Chondrocyte (in vitro differentiated cells): ENCODE data around the gene PGRMC1. TPM values are rescaled to one million over a fixed set of nuclear protein-coding genes. Genes with fewer than 3 reads are reported as not detected.
"Not testable (repeated sequence)": the region's sequence is repeated elsewhere in the genome, so short reads cannot be mapped to it uniquely, and the experiment has no call there.

ENCODE experiments used
- DNase-seq: peaks from one replicate; pipeline ENCODE4 v3.0.0; 2021; ENCODE audit warnings: mixed read lengths, low spot score
- H3K27ac Mint-ChIP-seq: one replicate; pipeline ENCODE4 v1.8.0; 2021; ENCODE audit warnings: mild to moderate bottlenecking, moderate library complexity, mixed read lengths; ENCODE audit not compliant: unreplicated experiment
- H3K27me3 Mint-ChIP-seq: 2 replicates; pipeline ENCODE4 v1.8.0; 2021; ENCODE audit warnings: low read depth, mixed read lengths
- H3K36me3 Mint-ChIP-seq: 2 replicates; pipeline ENCODE4 v1.8.0; 2021; ENCODE audit warnings: low read depth, mixed read lengths
- H3K4me1 Mint-ChIP-seq: 2 replicates; pipeline ENCODE4 v1.8.0; 2021; ENCODE audit warnings: low read depth, mild to moderate bottlenecking, mixed read lengths
- H3K4me3 Mint-ChIP-seq: one replicate; pipeline ENCODE4 v1.8.0; 2021; ENCODE audit warnings: mild to moderate bottlenecking, moderate library complexity, mixed read lengths; ENCODE audit not compliant: unreplicated experiment
- H3K9me3 Mint-ChIP-seq: 2 replicates; pipeline ENCODE4 v1.8.0; 2021; ENCODE audit warnings: low read depth, mixed read lengths
- total RNA-seq: library from RNA; stranded (reverse); gene quantifications from 3 replicates; pipeline ENCODE4 v1.2.1, GENCODE V29; 2021
- TF ChIP-seq, protein P1 (sequence below): fragments of 200-600 bp; sonication (generic); IDR thresholded peaks from 2 replicates; pipeline ENCODE4 v1.5.0; 2021; ENCODE audit warnings: antibody characterized with exemption, mild to moderate bottlenecking, moderate library complexity

The PGRMC1 gene
- total RNA-seq, 1 donor from 2014 or later = 59.9 TPM

- Mint-ChIP-seq H3K27me3 (peaks cover 5% of the 10 kb centered on the region), H3K36me3 (peaks cover 1% of the 10 kb centered on the region), H3K9me3 (no peaks in the 10 kb centered on the region), H3K4me1 (no peaks in the 10 kb centered on the region), H3K4me3 (no peak overlapping the region), H3K27ac (no peak overlapping the region)
- no peak for DNase-seq
- TF ChIP-seq, protein P1, sequence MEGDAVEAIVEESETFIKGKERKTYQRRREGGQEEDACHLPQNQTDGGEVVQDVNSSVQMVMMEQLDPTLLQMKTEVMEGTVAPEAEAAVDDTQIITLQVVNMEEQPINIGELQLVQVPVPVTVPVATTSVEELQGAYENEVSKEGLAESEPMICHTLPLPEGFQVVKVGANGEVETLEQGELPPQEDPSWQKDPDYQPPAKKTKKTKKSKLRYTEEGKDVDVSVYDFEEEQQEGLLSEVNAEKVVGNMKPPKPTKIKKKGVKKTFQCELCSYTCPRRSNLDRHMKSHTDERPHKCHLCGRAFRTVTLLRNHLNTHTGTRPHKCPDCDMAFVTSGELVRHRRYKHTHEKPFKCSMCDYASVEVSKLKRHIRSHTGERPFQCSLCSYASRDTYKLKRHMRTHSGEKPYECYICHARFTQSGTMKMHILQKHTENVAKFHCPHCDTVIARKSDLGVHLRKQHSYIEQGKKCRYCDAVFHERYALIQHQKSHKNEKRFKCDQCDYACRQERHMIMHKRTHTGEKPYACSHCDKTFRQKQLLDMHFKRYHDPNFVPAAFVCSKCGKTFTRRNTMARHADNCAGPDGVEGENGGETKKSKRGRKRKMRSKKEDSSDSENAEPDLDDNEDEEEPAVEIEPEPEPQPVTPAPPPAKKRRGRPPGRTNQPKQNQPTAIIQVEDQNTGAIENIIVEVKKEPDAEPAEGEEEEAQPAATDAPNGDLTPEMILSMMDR = no peak
These were observed 27.6 kb upstream of the PGRMC1 start for GRCh38 chrX:119208401-119209057.

DNA sequence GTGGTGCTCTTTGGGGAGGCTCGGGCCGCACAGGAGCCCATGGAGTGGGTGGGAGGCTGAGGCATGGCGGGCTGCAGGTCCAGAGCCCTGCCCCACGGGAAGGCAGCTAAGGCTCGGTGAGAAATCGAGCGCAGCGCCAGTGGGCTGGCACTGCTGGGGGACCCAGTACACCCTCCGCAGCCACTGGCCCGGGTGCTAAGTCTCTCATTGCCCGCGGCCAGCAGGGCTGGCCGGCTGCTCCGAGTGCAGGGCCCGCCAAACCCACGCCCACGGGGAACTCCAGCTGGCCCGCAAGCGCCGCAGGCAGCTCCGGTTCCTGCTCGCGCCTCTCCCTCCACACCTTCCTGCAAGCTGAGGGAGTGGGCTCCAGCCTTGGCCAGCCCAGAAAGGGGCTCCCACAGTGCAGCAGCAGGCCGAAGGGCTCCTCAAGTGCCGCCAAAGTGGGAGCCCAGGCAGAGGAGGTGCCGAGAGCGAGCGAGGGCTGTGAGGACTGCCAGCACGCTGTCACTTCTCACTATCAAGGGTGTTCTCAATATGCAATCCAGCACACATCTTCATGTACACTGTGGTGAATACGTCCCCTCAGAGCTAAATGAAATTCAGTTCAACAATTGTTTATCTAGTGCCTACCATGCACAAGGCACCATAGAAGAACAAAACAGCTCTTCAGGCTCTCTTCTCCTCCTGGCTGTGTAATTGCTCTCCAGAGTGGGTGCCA is 25.0 kb upstream of the PGRMC1 start:
- H3K27me3 Mint-ChIP-seq, H3K4me1 Mint-ChIP-seq, DNase-seq, H3K36me3 Mint-ChIP-seq, H3K4me3 Mint-ChIP-seq, H3K27ac Mint-ChIP-seq, H3K9me3 Mint-ChIP-seq: not testable (repeated sequence)

- Mint-ChIP-seq H3K27ac (no peak overlapping the region), H3K4me1 (peaks cover 6% of the 10 kb centered on the region), H3K36me3 (peaks cover 1% of the 10 kb centered on the region), H3K9me3 (no peaks in the 10 kb centered on the region), H3K27me3 (peaks cover 5% of the 10 kb centered on the region), H3K4me3 (no peak overlapping the region)
- TF ChIP-seq, protein P1 = no peak
- DNase-seq = no peak
These were observed 24.5 kb upstream of the PGRMC1 start for GRCh38 chrX:119211649-119212014.

DNA sequence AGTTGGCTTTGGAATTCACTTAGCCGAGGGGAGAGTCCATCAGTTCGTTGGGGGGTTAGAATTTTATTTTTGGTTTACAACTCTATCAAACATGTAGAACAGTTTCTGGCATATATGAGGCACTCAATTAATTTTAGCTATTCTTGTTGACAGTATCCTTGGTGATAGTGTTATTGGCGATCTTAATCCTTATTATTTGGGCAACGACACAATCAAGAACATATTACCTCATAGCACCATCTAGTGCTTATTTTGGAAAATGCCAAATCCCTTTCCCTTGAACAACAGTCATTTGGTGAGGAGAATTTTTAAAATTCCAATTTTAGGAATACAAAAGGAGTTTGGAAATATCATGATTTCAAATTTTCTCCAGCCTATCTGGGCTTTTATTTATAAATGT is 17.9 kb upstream of the PGRMC1 start:
- Mint-ChIP-seq H3K36me3 (no peaks in the 10 kb centered on the region), H3K4me3 (no peak overlapping the region), H3K27ac (no peak overlapping the region)

DNA sequence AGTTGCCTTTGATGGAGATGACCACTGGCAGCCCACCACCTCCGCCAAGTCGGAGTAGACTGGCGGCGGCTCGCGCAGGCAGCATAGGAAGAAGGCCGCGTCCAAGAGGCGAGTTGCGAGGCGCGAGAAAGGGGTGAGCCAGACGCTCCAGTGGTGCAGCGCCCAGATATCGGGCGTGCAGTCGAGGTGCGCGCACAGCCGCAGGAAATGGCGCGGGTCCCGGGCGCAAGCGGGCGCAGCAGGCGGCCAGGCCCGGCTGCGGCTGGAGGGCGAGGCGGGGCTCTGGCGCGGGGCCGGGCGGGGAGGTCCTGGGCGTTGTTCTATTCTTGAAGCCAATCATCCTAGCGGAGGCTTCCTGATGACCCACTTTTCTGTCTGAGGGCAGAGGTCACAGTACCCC is 13.2 kb upstream of the PGRMC1 start:
- Mint-ChIP-seq H3K27me3 (peaks cover 2% of the 10 kb centered on the region), H3K36me3 (peaks cover 2% of the 10 kb centered on the region), H3K4me3 (no peak overlapping the region), H3K9me3 (peaks cover 6% of the 10 kb centered on the region), H3K27ac (no peak overlapping the region), H3K4me1 (peaks cover 11% of the 10 kb centered on the region)
- no peak for DNase-seq
- TF ChIP-seq, protein P1 = no peak

More for the DNA sequence above, 17.9 kb upstream of the PGRMC1 start:
- Mint-ChIP-seq H3K4me1 (peaks cover 6% of the 10 kb centered on the region), H3K27me3 (peaks cover 6% of the 10 kb centered on the region), H3K9me3 (no peaks in the 10 kb centered on the region)
- DNase-seq = no peak
- TF ChIP-seq, protein P1 = peak; percentile 80

GRCh38 chrX:119223783-119224182 is 12.3 kb upstream of the PGRMC1 start:
- H3K27ac Mint-ChIP-seq = no peak overlapping the region
- DNase-seq = no peak
- TF ChIP-seq, protein P1 = no peak
- H3K9me3 Mint-ChIP-seq = peaks cover 6% of the 10 kb centered on the region
- H3K4me3 Mint-ChIP-seq = no peak overlapping the region
- H3K36me3 Mint-ChIP-seq = peaks cover 2% of the 10 kb centered on the region
- H3K4me1 Mint-ChIP-seq = peaks cover 17% of the 10 kb centered on the region
- peaks cover 2% of the 10 kb centered on the region for H3K27me3 Mint-ChIP-seq
